Activated CD8-positive, alpha-beta T cell treated with anti-CD3 and anti-CD28 coated beads for 36 hours (primary cell): Measurements from ENCODE around the gene CNNM1. TPM values are rescaled to one million over a fixed set of nuclear protein-coding genes. Genes with fewer than 3 reads are reported as not detected.

ENCODE experiments used
- ATAC-seq: fragments of 200-7000 bp; cut with Tn5 transposase; one replicate; pipeline ENCODE4 v1.10.0; 2021; ENCODE audit warnings: mild to moderate bottlenecking, moderate library complexity
- CTCF ChIA-PET: fragments of 350-600 bp; sonication (Branson Sonifier 250); formaldehyde crosslinking; loops from one replicate; lab custom pipeline; 2021; ENCODE audit warnings: antibody characterized with exemption; lab: Charles Lee
- POLR2A ChIA-PET: fragments of 350-600 bp; sonication (Branson Sonifier 250); formaldehyde crosslinking; loops from one replicate; lab custom pipeline; 2021; ENCODE audit warnings: antibody characterized with exemption; lab: Charles Lee
- DNase-seq: peaks from one replicate; pipeline ENCODE4 v3.0.0-alpha.2; 2020
- H3K27ac Mint-ChIP-seq: one replicate; pipeline ENCODE4 v1.8.0; 2021; ENCODE audit warnings: mild to moderate bottlenecking, mixed read lengths
- H3K27me3 Mint-ChIP-seq: one replicate; pipeline ENCODE4 v1.8.0; 2021; ENCODE audit warnings: mixed read lengths
- H3K36me3 Mint-ChIP-seq: one replicate; pipeline ENCODE4 v1.8.0; 2021; ENCODE audit warnings: low read depth, mixed read lengths
- H3K4me1 Mint-ChIP-seq: one replicate; pipeline ENCODE4 v1.8.0; 2021; ENCODE audit warnings: low read depth, mixed read lengths
- H3K4me3 Mint-ChIP-seq: one replicate; pipeline ENCODE4 v1.8.0; 2021; ENCODE audit warnings: mild to moderate bottlenecking, moderate library complexity, mixed read lengths
- H3K9me3 Mint-ChIP-seq: one replicate; pipeline ENCODE4 v1.8.0; 2021; ENCODE audit warnings: mixed read lengths
- intact Hi-C: fragments of 100-400 bp; cut with micrococcal nuclease; formaldehyde crosslinking; loops from one replicate; pipeline ENCODE4 v1.10.0; 2022
- total RNA-seq, 2 experiments: library from RNA; stranded (reverse); gene quantifications; one replicate each; pipeline ENCODE4 v1.2.3, GENCODE V29; 2021
- TF ChIP-seq, protein P1 (sequence below): fragments of 200-600 bp; IDR thresholded peaks from one replicate; pipeline ENCODE4 v1.8.0; 2022; ENCODE audit warnings: antibody characterized with exemption, mild to moderate bottlenecking

Gene CNNM1
- total RNA-seq, 2 experiments from 2014 or later = 0.83 to 1.2 TPM

GRCh38 chr10:99330347-99330924 is 1.3 kb downstream of the CNNM1 start:
- ATAC-seq (no peak), DNase-seq (no peak)
- Mint-ChIP-seq H3K4me3 (peak overlapping the region; percentile 62), H3K9me3 (no peaks in the 10 kb centered on the region), H3K4me1 (peaks cover 16% of the 10 kb centered on the region), H3K36me3 (peaks cover 4% of the 10 kb centered on the region), H3K27ac (no peak overlapping the region), H3K27me3 (peaks cover 37% of the 10 kb centered on the region)
- intact Hi-C loops = no loop called here
- TF ChIP-seq, protein P1, sequence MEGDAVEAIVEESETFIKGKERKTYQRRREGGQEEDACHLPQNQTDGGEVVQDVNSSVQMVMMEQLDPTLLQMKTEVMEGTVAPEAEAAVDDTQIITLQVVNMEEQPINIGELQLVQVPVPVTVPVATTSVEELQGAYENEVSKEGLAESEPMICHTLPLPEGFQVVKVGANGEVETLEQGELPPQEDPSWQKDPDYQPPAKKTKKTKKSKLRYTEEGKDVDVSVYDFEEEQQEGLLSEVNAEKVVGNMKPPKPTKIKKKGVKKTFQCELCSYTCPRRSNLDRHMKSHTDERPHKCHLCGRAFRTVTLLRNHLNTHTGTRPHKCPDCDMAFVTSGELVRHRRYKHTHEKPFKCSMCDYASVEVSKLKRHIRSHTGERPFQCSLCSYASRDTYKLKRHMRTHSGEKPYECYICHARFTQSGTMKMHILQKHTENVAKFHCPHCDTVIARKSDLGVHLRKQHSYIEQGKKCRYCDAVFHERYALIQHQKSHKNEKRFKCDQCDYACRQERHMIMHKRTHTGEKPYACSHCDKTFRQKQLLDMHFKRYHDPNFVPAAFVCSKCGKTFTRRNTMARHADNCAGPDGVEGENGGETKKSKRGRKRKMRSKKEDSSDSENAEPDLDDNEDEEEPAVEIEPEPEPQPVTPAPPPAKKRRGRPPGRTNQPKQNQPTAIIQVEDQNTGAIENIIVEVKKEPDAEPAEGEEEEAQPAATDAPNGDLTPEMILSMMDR = no peak
- CTCF ChIA-PET = no interaction called here
- POLR2A ChIA-PET = no interaction called here

- Mint-ChIP-seq H3K27ac (no peak overlapping the region), H3K27me3 (peaks cover 39% of the 10 kb centered on the region), H3K4me1 (peaks cover 16% of the 10 kb centered on the region), H3K9me3 (no peaks in the 10 kb centered on the region), H3K4me3 (peak overlapping the region; percentile 62), H3K36me3 (peaks cover 4% of the 10 kb centered on the region)
- TF ChIP-seq, protein P1 = no peak
- ATAC-seq (no peak), DNase-seq (no peak)
- ChIA-PET CTCF (no interaction called here), POLR2A (no interaction called here)
- intact Hi-C loops = no loop called here
Measured at GRCh38 chr10:99331207-99331803, 2.1 kb downstream of the CNNM1 start.

GRCh38 chr10:99337311-99337811 is 8.2 kb downstream of the CNNM1 start:
- Mint-ChIP-seq H3K4me3 (no peak overlapping the region), H3K36me3 (no peaks in the 10 kb centered on the region), H3K4me1 (no peaks in the 10 kb centered on the region), H3K9me3 (no peaks in the 10 kb centered on the region), H3K27me3 (peaks cover 9% of the 10 kb centered on the region), H3K27ac (no peak overlapping the region)
- ChIA-PET POLR2A (no interaction called here), CTCF (no interaction called here)
- TF ChIP-seq, protein P1 = no peak
- no peak for ATAC-seq
- DNase-seq = no peak
- intact Hi-C loops = no loop called here

DNA sequence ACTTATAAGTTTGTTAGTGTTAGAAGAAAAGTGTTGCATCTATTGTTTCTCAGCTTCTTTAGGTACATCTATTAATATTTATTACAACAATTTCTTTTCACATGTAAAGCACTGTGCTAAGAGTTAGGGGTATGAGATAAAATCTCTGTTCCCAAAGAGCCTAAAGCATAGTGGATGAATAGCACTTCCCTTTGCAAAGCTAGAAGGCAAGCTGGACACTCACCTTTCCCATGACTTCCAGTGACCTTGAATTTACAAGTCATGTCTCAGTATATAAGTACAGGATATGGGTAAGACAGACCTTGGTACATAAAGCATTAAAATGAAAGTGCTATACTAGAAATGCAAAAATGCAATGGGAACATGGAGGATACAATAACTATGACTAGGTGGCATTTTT is 8.7 kb downstream of the CNNM1 start:
- Mint-ChIP-seq H3K27me3 (peaks cover 6% of the 10 kb centered on the region), H3K36me3 (no peaks in the 10 kb centered on the region), H3K9me3 (no peaks in the 10 kb centered on the region), H3K4me1 (no peaks in the 10 kb centered on the region), H3K4me3 (no peak overlapping the region), H3K27ac (no peak overlapping the region)
- TF ChIP-seq, protein P1 = no peak
- ChIA-PET CTCF (no interaction called here), POLR2A (no interaction called here)
- no peak for DNase-seq
- intact Hi-C loops = no loop called here
- no peak for ATAC-seq

- H3K36me3 Mint-ChIP-seq = no peaks in the 10 kb centered on the region
- H3K27me3 Mint-ChIP-seq = peaks cover 5% of the 10 kb centered on the region
- TF ChIP-seq, protein P1 = no peak
- no peaks in the 10 kb centered on the region for H3K4me1 Mint-ChIP-seq
- no peak overlapping the region for H3K4me3 Mint-ChIP-seq
- H3K9me3 Mint-ChIP-seq = no peaks in the 10 kb centered on the region
- ChIA-PET CTCF (no interaction called here), POLR2A (no interaction called here)
- DNase-seq (no peak), ATAC-seq (no peak)
- intact Hi-C loops = no loop called here
- no peak overlapping the region for H3K27ac Mint-ChIP-seq
Measured at GRCh38 chr10:99339077-99339476, 9.9 kb downstream of the CNNM1 start.
